SH-SY5Y (cell line): ENCODE data around the gene IQCE.

Experiments
- GATA2 ChIP-seq: IDR thresholded peaks from 2 replicates; pipeline ENCODE4 v1.6.1; 2011; ENCODE audit warnings: mild to moderate bottlenecking, low read depth, low read length
- GATA3 ChIP-seq: IDR thresholded peaks from 2 replicates; pipeline ENCODE4 v1.6.1; 2011; ENCODE audit warnings: low read depth, mild to moderate bottlenecking, low read length, moderate library complexity

- TF ChIP-seq GATA2 (no peak), GATA3 (no peak)
Observed at GRCh38 chr7:2650451-2650850, 91.7 kb downstream of the IQCE start.
